ENCODE data around the gene CLDN3. TPM values are rescaled to one million over a fixed set of nuclear protein-coding genes. Genes with fewer than 3 reads are reported as not detected.

Gene CLDN3
- total and polyA plus RNA-seq, 9 of the 15 experiments (the other 6 are each of a cell fraction or from before 2014, with no cell fraction given): 0.29 TPM; not detected in 8

DNA sequence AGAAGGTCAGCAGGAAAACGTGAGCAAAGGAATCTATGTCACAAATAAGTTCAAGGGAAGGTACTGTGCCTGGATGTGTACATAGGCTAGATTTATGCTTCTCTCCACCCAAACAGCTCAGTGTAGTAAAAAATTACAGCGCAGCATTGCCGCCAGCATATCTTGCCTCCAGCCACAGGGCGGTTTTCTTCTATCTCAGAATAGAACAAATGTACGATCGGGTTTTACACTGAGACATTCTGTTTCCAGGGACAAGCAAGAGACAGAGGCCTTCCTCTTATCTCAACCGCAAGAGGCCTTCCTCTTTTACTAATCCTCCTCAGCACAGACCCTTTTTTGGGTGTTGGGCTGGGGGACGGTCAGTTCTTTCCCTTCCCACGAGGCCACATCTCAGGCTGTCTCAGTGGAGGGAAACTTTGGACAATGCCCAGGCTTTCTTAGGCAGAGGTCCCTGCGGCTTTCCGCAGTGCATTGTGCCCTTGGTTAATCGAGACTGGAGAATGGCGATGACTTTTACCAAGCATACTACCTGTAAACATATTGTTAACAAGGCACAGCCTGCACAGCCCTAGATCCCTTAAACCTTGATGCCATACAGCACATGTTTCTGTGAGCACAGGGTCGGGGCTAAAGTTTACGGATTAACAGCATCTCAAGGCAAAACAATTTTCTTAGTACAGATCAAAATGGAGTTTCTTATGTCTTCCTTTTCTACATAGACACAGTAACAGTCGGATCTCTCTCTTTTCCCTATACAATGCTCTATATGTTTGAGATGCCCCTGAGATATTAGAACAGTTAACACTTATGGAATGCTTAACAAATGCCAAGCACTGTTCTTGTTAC lies 19.9 kb downstream of the CLDN3 start (continued):
- TF ChIP-seq, protein P1, sequence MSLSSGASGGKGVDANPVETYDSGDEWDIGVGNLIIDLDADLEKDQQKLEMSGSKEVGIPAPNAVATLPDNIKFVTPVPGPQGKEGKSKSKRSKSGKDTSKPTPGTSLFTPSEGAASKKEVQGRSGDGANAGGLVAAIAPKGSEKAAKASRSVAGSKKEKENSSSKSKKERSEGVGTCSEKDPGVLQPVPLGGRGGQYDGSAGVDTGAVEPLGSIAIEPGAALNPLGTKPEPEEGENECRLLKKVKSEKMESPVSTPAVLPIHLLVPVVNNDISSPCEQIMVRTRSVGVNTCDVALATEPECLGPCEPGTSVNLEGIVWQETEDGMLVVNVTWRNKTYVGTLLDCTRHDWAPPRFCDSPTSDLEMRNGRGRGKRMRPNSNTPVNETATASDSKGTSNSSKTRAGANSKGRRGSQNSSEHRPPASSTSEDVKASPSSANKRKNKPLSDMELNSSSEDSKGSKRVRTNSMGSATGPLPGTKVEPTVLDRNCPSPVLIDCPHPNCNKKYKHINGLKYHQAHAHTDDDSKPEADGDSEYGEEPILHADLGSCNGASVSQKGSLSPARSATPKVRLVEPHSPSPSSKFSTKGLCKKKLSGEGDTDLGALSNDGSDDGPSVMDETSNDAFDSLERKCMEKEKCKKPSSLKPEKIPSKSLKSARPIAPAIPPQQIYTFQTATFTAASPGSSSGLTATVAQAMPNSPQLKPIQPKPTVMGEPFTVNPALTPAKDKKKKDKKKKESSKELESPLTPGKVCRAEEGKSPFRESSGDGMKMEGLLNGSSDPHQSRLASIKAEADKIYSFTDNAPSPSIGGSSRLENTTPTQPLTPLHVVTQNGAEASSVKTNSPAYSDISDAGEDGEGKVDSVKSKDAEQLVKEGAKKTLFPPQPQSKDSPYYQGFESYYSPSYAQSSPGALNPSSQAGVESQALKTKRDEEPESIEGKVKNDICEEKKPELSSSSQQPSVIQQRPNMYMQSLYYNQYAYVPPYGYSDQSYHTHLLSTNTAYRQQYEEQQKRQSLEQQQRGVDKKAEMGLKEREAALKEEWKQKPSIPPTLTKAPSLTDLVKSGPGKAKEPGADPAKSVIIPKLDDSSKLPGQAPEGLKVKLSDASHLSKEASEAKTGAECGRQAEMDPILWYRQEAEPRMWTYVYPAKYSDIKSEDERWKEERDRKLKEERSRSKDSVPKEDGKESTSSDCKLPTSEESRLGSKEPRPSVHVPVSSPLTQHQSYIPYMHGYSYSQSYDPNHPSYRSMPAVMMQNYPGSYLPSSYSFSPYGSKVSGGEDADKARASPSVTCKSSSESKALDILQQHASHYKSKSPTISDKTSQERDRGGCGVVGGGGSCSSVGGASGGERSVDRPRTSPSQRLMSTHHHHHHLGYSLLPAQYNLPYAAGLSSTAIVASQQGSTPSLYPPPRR (CRISPR knock-in tag; IDR thresholded peaks at IDR 0.05; ENCODE audit: borderline replicate concordance): no peak
- TF ChIP-seq NFIC (IDR thresholded peaks at IDR 0.05) (no peak), CUX1 (CRISPR knock-in tag; IDR thresholded peaks at IDR 0.05) (no peak), RERE (CRISPR knock-in tag; IDR thresholded peaks at IDR 0.05; ENCODE audit: borderline replicate concordance) (no peak), SAFB2 (IDR thresholded peaks at IDR 0.05; ENCODE audit: borderline replicate concordance, low read depth, low read length, severe bottlenecking) (no peak), HDAC6 (IDR thresholded peaks at IDR 0.05; ENCODE audit: low read depth, low read length) (no peak)
- TF ChIP-seq, protein P2, sequence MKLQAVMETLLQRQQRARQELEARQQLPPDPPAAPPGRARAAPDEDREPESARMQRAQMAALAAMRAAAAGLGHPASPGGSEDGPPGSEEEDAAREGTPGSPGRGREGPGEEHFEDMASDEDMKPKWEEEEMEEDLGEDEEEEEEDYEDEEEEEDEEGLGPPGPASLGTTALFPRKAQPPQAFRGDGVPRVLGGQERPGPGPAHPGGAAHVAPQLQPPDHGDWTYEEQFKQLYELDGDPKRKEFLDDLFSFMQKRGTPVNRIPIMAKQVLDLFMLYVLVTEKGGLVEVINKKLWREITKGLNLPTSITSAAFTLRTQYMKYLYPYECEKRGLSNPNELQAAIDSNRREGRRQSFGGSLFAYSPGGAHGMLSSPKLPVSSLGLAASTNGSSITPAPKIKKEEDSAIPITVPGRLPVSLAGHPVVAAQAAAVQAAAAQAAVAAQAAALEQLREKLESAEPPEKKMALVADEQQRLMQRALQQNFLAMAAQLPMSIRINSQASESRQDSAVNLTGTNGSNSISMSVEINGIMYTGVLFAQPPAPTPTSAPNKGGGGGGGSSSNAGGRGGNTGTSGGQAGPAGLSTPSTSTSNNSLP (IDR thresholded peaks at IDR 0.05; ENCODE audit: borderline replicate concordance, low read depth, low read length): no peak
